Fibroblast of pulmonary artery (primary cell): ENCODE results near the gene GTPBP6.
A peak's percentile ranks its signal among the peaks of the same experiment; 100 is the strongest.
"Not testable (repeated sequence)": the region's sequence is repeated elsewhere in the genome, so short reads cannot be mapped to it uniquely, and the experiment has no call there.

Experiments used
- DNase-seq: peaks from one replicate; pipeline ENCODE4 v3.0.0-alpha.2; 2010; ENCODE audit warnings: low read depth
- H3K4me3 ChIP-seq: replicated peaks from 2 replicates; pipeline ENCODE4 v1.5.1; 2011; ENCODE audit warnings: low read depth, mild to moderate bottlenecking, control low read depth, low read length, moderate library complexity
- CTCF ChIP-seq: IDR thresholded peaks from 2 replicates; pipeline ENCODE4 v1.5.1; 2011; ENCODE audit warnings: mild to moderate bottlenecking, control low read depth, low read length, inconsistent platforms; ENCODE audit errors: missing control alignments

GTPBP6 gene

GRCh38 chrX:330726-331150 lies 12.1 kb upstream of the GTPBP6 start:
- no peak for TF ChIP-seq CTCF
- no peak for DNase-seq
- no peak overlapping the region for H3K4me3 ChIP-seq

GRCh38 chrX:330141-330725 lies 11.6 kb upstream of the GTPBP6 start:
- H3K4me3 ChIP-seq, DNase-seq: not testable (repeated sequence)

GRCh38 chrX:329291-329910 lies 10.8 kb upstream of the GTPBP6 start:
- DNase-seq, result no peak
- TF ChIP-seq CTCF, result no peak
- H3K4me3 ChIP-seq, result no peak overlapping the region

GRCh38 chrX:327660-328126 lies 9.1 kb upstream of the GTPBP6 start:
- DNase-seq, result no peak
- no peak for TF ChIP-seq CTCF
- H3K4me3 ChIP-seq, result no peak overlapping the region

- not testable (repeated sequence) for DNase-seq, H3K4me3 ChIP-seq
Measured at GRCh38 chrX:324664-325063, 6.1 kb upstream of the GTPBP6 start.

GRCh38 chrX:323721-324628 lies 5.4 kb upstream of the GTPBP6 start:
- no peak for TF ChIP-seq CTCF
- peak; percentile 70 for DNase-seq
- no peak overlapping the region for H3K4me3 ChIP-seq

- no peak for DNase-seq
- H3K4me3 ChIP-seq, result peak overlapping the region; percentile 92
- TF ChIP-seq CTCF, result no peak
Measured at GRCh38 chrX:320126-320783, 1.7 kb upstream of the GTPBP6 start.
